Karpas-422 (cell line): ENCODE measurements around the gene APELA. TPM values are rescaled to one million over a fixed set of nuclear protein-coding genes. Genes with fewer than 3 reads are reported as not detected.
A peak's percentile ranks its signal among the peaks of the same experiment; 100 is the strongest.
"Not testable (repeated sequence)": the region's sequence is repeated elsewhere in the genome, so short reads cannot be mapped to it uniquely, and the experiment has no call there.

Experiments used
- DNase-seq: peaks from one replicate; pipeline ENCODE4 v3.0.0-alpha.2; 2015
- H2AFZ ChIP-seq: fragments of 200-600 bp; sonication (generic); 2 replicates; pipeline ENCODE4 v1.6.1; 2014; ENCODE audit warnings: antibody characterized with exemption, low read length, mixed read lengths
- H3K27ac ChIP-seq: fragments of 200-600 bp; sonication (generic); 2 replicates; pipeline ENCODE4 v1.5.1; 2014; ENCODE audit warnings: mild to moderate bottlenecking, low read length, moderate library complexity
- H3K27me3 ChIP-seq: fragments of 200-600 bp; sonication (generic); 2 replicates; pipeline ENCODE4 v1.6.1; 2014; ENCODE audit warnings: low read length, mixed read lengths
- H3K36me3 ChIP-seq: fragments of 200-600 bp; sonication (generic); 2 replicates; pipeline ENCODE4 v1.6.1; 2014; ENCODE audit warnings: low read length, mixed read lengths; ENCODE audit not compliant: insufficient read depth
- H3K4me1 ChIP-seq: fragments of 200-600 bp; sonication (generic); 2 replicates; pipeline ENCODE4 v1.6.1; 2014; ENCODE audit warnings: mild to moderate bottlenecking, low read length, mixed read lengths
- H3K4me2 ChIP-seq: fragments of 200-600 bp; sonication (generic); 2 replicates; pipeline ENCODE4 v1.6.1; 2014; ENCODE audit warnings: low read length, low read depth, mild to moderate bottlenecking; ENCODE audit not compliant: poor library complexity, severe bottlenecking
- H3K4me3 ChIP-seq: fragments of 200-600 bp; sonication (generic); 2 replicates; pipeline ENCODE4 v1.5.1; 2014; ENCODE audit warnings: mild to moderate bottlenecking, antibody characterized with exemption, low read length, mixed read lengths
- H3K79me2 ChIP-seq: fragments of 200-600 bp; sonication (generic); 2 replicates; pipeline ENCODE4 v1.6.1; 2014; ENCODE audit warnings: mild to moderate bottlenecking, low read length, mixed read lengths
- H3K9ac ChIP-seq: fragments of 200-600 bp; sonication (generic); 2 replicates; pipeline ENCODE4 v1.6.0; 2014; ENCODE audit warnings: low read length
- H3K9me2 ChIP-seq: fragments of 200-600 bp; sonication (generic), shearing (Covaris generic); replicated peaks from 2 replicates; pipeline ENCODE4 v1.6.0; 2014; ENCODE audit warnings: mild to moderate bottlenecking, low read length, moderate library complexity; ENCODE audit not compliant: insufficient read depth
- H3K9me3 ChIP-seq: fragments of 300-700, 200-600 bp; sonication (generic); 2 replicates; pipeline ENCODE4 v1.6.1; 2014; ENCODE audit warnings: low read length, mixed read lengths
- H4K20me1 ChIP-seq: fragments of 200-600 bp; sonication (generic); 2 replicates; pipeline ENCODE4 v1.6.1; 2014; ENCODE audit warnings: mild to moderate bottlenecking, antibody characterized with exemption, low read length, low read depth; ENCODE audit not compliant: insufficient read depth
- total RNA-seq: library from RNA; depleted of rRNA; stranded (reverse); fragments of >200 nt; shearing (Covaris generic); gene quantifications from 2 replicates; pipeline ENCODE4 v1.2.3, GENCODE V29; 2014; ENCODE audit warnings: low replicate concordance

The APELA gene
- total RNA-seq, 1 experiment from 2014 or later = not detected

DNA sequence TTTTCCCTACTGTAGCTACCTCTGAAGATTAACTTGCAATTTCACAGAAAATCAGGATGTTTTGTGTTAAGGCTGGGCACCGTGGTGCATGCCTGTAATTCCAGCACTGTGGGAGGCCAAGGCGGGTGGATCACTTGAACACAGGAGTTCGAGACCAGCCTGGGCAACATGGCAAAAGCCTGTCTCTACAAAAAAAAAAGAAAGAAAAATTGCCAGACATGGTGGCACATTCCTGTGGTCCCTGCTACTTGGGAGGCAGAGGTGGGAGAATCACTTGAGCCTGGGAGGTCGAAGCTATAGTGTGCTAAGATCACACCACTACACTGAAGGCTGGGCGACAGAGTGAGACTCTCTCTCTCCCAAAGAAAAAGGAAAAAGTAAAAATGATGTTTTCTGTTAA lies 27.4 kb downstream of the APELA start:
- Histone ChIP-seq H3K9me2 (no peaks in the 10 kb centered on the region), H3K36me3 (no peaks in the 10 kb centered on the region), H3K9me3 (no peaks in the 10 kb centered on the region), H3K4me1 (no peaks in the 10 kb centered on the region), H4K20me1 (no peaks in the 10 kb centered on the region), H2AFZ (no peak overlapping the region), H3K79me2 (no peaks in the 10 kb centered on the region), H3K4me2 (no peak overlapping the region), H3K9ac (no peak overlapping the region), H3K4me3 (no peak overlapping the region), H3K27me3 (no peaks in the 10 kb centered on the region), H3K27ac (no peak overlapping the region)
- DNase-seq = no peak

DNA sequence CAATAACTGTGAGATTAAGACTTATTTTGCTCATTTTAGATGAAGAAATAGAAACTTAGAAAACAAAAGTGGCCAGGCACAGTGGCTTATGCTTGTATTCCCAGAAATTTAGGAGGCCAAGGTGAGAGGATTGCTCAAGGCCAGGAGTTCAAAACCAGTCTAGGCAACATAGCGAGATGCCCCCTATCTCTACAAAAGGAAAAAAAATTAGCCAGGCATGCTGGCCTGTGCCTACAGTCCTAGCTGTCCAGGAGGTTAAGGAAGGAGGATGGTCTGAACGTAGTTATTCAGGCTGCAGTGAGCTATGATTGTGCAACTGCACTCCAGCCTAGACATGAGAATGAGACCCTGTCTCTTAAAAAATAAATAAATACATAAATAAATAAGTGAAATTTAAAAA lies 28.0 kb downstream of the APELA start:
- H4K20me1 ChIP-seq = no peaks in the 10 kb centered on the region
- no peaks in the 10 kb centered on the region for H3K4me1 ChIP-seq
- no peak overlapping the region for H3K4me3 ChIP-seq
- no peaks in the 10 kb centered on the region for H3K9me2 ChIP-seq
- H3K27ac ChIP-seq = no peak overlapping the region
- H3K4me2 ChIP-seq = no peak overlapping the region
- H2AFZ ChIP-seq = no peak overlapping the region; the same call in 1 of the 2 replicates
- no peak overlapping the region for H3K9ac ChIP-seq
- no peaks in the 10 kb centered on the region for H3K79me2 ChIP-seq
- no peaks in the 10 kb centered on the region for H3K9me3 ChIP-seq
- no peaks in the 10 kb centered on the region for H3K27me3 ChIP-seq
- no peaks in the 10 kb centered on the region for H3K36me3 ChIP-seq
- no peak for DNase-seq

GRCh38 chr4:164906368-164906767 lies 29.4 kb downstream of the APELA start:
- H3K79me2 ChIP-seq = no peaks in the 10 kb centered on the region
- H3K9me3 ChIP-seq = no peaks in the 10 kb centered on the region
- no peaks in the 10 kb centered on the region for H3K27me3 ChIP-seq
- no peak overlapping the region for H3K27ac ChIP-seq
- no peaks in the 10 kb centered on the region for H3K36me3 ChIP-seq
- H2AFZ ChIP-seq = no peak overlapping the region
- H4K20me1 ChIP-seq = no peaks in the 10 kb centered on the region
- H3K4me3 ChIP-seq = no peak overlapping the region
- H3K9me2 ChIP-seq = no peaks in the 10 kb centered on the region
- no peak overlapping the region for H3K9ac ChIP-seq
- no peak for DNase-seq
- no peak overlapping the region for H3K4me2 ChIP-seq
- H3K4me1 ChIP-seq = no peaks in the 10 kb centered on the region

GRCh38 chr4:164913506-164913905 lies 36.5 kb downstream of the APELA start:
- not testable (repeated sequence) for H3K79me2 ChIP-seq, H3K9ac ChIP-seq, H3K4me2 ChIP-seq, H3K27me3 ChIP-seq, H3K4me1 ChIP-seq, H4K20me1 ChIP-seq, H3K9me2 ChIP-seq, H3K4me3 ChIP-seq, H3K9me3 ChIP-seq, H3K27ac ChIP-seq, H3K36me3 ChIP-seq, H2AFZ ChIP-seq
- DNase-seq = peak; percentile 45

GRCh38 chr4:164918956-164919355 lies 42.0 kb downstream of the APELA start:
- no peaks in the 10 kb centered on the region for H3K36me3 ChIP-seq
- no peak overlapping the region for H3K9ac ChIP-seq
- H3K27me3 ChIP-seq = no peaks in the 10 kb centered on the region
- H3K9me2 ChIP-seq = no peaks in the 10 kb centered on the region
- H3K79me2 ChIP-seq = no peaks in the 10 kb centered on the region
- no peak overlapping the region for H3K4me3 ChIP-seq
- no peak overlapping the region for H3K27ac ChIP-seq
- no peaks in the 10 kb centered on the region for H3K9me3 ChIP-seq
- DNase-seq = no peak
- H2AFZ ChIP-seq = no peak overlapping the region
- no peaks in the 10 kb centered on the region for H4K20me1 ChIP-seq
- no peaks in the 10 kb centered on the region for H3K4me1 ChIP-seq
- no peak overlapping the region for H3K4me2 ChIP-seq

GRCh38 chr4:164924670-164925238 lies 47.8 kb downstream of the APELA start:
- Histone ChIP-seq H2AFZ (no peak overlapping the region), H4K20me1 (no peaks in the 10 kb centered on the region)
- no peak for DNase-seq

GRCh38 chr4:164926301-164926700 lies 49.3 kb downstream of the APELA start:
- no peak overlapping the region for H3K4me2 ChIP-seq
- H3K4me1 ChIP-seq = no peaks in the 10 kb centered on the region
- H3K79me2 ChIP-seq = no peaks in the 10 kb centered on the region
- H3K9ac ChIP-seq = no peak overlapping the region
- DNase-seq = no peak
- H3K9me3 ChIP-seq = no peaks in the 10 kb centered on the region
- H4K20me1 ChIP-seq = no peaks in the 10 kb centered on the region
- H3K36me3 ChIP-seq = no peaks in the 10 kb centered on the region
- no peaks in the 10 kb centered on the region for H3K9me2 ChIP-seq
- no peak overlapping the region for H2AFZ ChIP-seq
- no peaks in the 10 kb centered on the region for H3K27me3 ChIP-seq
- no peak overlapping the region for H3K4me3 ChIP-seq
- no peak overlapping the region for H3K27ac ChIP-seq

More at GRCh38 chr4:164924670-164925238, 47.8 kb downstream of the APELA start:
- H3K9me2 ChIP-seq = no peaks in the 10 kb centered on the region
- H3K4me1 ChIP-seq = no peaks in the 10 kb centered on the region
- no peaks in the 10 kb centered on the region for H3K27me3 ChIP-seq
- no peak overlapping the region for H3K4me2 ChIP-seq
- H3K27ac ChIP-seq = no peak overlapping the region
- no peaks in the 10 kb centered on the region for H3K36me3 ChIP-seq
- H3K9me3 ChIP-seq = no peaks in the 10 kb centered on the region
- no peak overlapping the region for H3K9ac ChIP-seq
- H3K4me3 ChIP-seq = no peak overlapping the region
- H3K79me2 ChIP-seq = no peaks in the 10 kb centered on the region

- not testable (repeated sequence) for H3K27ac ChIP-seq
Observed at GRCh38 chr4:164927101-164927500, 50.1 kb downstream of the APELA start.

GRCh38 chr4:164930647-164931046 lies 53.7 kb downstream of the APELA start:
- H3K9me3 ChIP-seq = no peaks in the 10 kb centered on the region
- H2AFZ ChIP-seq = no peak overlapping the region
- H3K36me3 ChIP-seq = no peaks in the 10 kb centered on the region
- H3K4me3 ChIP-seq = no peak overlapping the region
- no peaks in the 10 kb centered on the region for H3K27me3 ChIP-seq
- no peak overlapping the region for H3K27ac ChIP-seq
- H3K4me1 ChIP-seq = no peaks in the 10 kb centered on the region
- H3K79me2 ChIP-seq = no peaks in the 10 kb centered on the region
- no peak overlapping the region for H3K4me2 ChIP-seq
- no peaks in the 10 kb centered on the region for H3K9me2 ChIP-seq
- no peak overlapping the region for H3K9ac ChIP-seq
- DNase-seq = no peak
- no peaks in the 10 kb centered on the region for H4K20me1 ChIP-seq

More at GRCh38 chr4:164927101-164927500, 50.1 kb downstream of the APELA start:
- not testable (repeated sequence) for H3K9me2 ChIP-seq, H4K20me1 ChIP-seq, H3K4me2 ChIP-seq, H3K79me2 ChIP-seq, H3K9me3 ChIP-seq, DNase-seq, H2AFZ ChIP-seq, H3K9ac ChIP-seq, H3K4me1 ChIP-seq, H3K36me3 ChIP-seq, H3K27me3 ChIP-seq, H3K4me3 ChIP-seq
